Uterine smooth muscle cell (primary cell): ENCODE data around the gene ITGA1. TPM values are rescaled to one million over a fixed set of nuclear protein-coding genes. Genes with fewer than 3 reads are reported as not detected.

Experiments used
- total RNA-seq: library from RNA; depleted of rRNA; stranded (reverse); fragments of >200 nt; gene quantifications from 2 replicates; pipeline ENCODE4 v1.2.3, GENCODE V29; 2014

ITGA1 gene
- 9.5 and 17.7 TPM in 2 replicates for total RNA-seq

GRCh38 chr5:52787600-52788504 lies at the start of gene ITGA1, which contains the start of gene PELO:
Gene ITGA1 (plus strand): TSS chr5:52787916. CDS start chr5:52788354, 438 bp downstream.
Gene PELO (plus strand): TSS chr5:52787916. CDS start chr5:52800395, 12,479 bp downstream.

GRCh38 chr5:52989025-52989780 lies 201.5 kb downstream of the ITGA1 start, which contains the start of gene ITGA2:
Gene ITGA2 (plus strand): TSS chr5:52989352. CDS start chr5:52989469, 117 bp downstream.

Other genes with a start within 250 kb of the ITGA1 start
- 35.6 and 39.1 TPM in 2 replicates for gene PELO, start within 50 bp of the ITGA1 start, total RNA-seq
- 40.7 and 122 TPM in 2 replicates for gene ITGA2, start 201.4 kb downstream of the ITGA1 start, total RNA-seq